Activated T-helper 9 cell treated with anti-CD3 and anti-CD28 coated beads, Interleukin-2, amount 50 U/mL, for 16 hours (primary cell): ENCODE measurements around the gene PLCXD3.
"Not testable (repeated sequence)": the region's sequence is repeated elsewhere in the genome, so short reads cannot be mapped to it uniquely, and the experiment has no call there.

Experiments used
- DNase-seq: peaks from one replicate; pipeline ENCODE4 v3.0.0-alpha.2; 2020; ENCODE audit warnings: low read depth

Gene PLCXD3

DNA sequence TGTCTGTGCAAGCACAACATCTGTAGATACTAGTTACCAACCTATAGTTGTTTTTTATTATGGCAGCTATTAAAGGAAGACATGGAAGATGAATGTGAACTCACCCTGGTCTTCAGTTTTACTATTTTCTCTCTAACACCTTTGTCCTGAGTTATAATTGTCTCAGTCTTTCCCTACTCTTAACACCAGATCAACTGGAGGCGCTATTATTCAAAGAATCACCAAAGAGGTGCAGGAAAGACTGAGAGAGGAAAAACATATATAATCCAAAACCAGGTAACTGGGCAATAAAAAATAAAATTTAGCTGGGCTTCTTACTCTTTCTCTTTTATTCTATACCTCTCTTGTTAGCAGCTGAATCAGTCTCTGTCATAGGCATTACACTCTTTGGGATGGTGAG lies 162.8 kb downstream of the PLCXD3 start:
- DNase-seq: no peak

DNA sequence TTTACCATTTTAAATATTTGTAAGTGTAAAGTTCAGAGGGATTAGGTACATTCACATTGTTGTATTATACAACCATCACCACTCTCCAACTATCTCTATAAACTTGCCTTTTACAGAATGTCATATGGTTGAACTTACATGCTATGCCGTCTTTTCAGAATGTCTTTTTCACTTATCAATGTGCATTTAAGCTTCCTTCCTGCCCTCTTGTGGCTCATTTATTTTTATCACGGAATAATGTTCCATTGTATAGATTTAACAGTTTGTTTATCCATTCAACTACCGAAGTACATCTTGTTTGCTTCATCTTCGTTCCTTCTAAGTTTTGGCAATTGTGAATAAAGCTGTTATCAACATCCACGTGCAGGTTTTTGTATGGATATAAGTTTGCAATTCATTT lies 163.8 kb downstream of the PLCXD3 start:
- DNase-seq: no peak

GRCh38 chr5:41345295-41345694 lies 165.1 kb downstream of the PLCXD3 start:
- DNase-seq: no peak

DNA sequence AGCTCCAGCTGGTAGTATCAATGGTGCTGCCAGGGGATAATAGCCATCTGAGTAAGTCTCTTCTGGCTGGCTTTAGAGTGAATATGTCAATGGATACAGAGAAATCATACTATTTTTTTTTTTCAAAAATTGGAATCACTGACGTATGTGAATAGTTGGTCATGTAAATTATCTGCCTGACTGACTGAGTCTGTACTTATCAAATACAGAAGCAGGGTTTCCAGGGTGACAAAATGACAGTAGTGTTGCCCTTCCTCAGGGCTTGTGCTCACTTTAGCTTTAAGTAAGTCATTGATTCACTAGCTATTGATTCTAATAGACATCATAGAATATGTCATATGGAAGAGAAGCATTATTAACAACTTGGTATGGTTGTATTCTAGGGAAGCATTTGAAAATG lies 171.1 kb downstream of the PLCXD3 start:
- no peak for DNase-seq

DNA sequence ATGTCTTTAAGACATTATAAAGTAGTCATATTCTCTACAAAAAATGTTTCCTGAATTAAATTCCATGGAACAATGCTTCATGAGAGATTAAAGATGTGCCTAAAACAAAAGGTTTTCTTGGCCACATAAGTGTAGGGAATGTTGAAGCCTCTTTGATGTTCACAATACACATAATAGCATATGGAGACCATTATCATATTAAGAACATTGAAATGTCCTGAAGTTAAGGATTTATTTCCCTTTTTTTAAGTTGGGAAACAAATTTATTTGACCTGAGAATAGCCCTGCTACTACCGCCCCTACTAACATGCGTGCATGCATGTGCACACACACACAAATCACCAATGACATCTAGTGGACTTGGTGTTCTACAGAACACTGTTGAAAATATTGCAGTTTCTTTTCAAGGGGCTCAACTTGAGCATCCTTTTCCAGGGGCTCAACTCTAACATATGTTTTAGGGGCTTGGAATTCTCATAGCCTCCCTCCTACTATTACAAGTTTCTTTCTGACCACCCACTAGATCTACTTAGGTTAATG lies 172.2 kb downstream of the PLCXD3 start:
- DNase-seq: no peak

DNA sequence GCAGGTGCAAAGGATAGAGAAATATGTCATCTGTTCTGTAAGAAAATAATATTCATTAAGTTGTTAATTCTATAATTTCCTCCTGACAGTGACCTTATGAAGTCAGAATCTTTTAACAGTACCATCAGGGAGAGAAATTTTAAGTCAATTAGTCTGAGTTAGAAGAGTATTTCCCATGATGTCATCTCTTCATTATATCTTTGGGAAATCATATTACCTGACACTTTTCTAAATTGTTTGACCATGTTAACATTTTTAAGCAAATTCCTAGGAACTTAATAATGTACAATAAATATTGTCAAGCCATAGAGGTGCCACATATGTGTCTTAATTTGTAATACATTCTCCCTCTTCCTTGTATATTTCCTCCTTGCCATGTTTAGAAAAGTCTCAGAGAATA lies 172.7 kb downstream of the PLCXD3 start:
- no peak for DNase-seq

DNA sequence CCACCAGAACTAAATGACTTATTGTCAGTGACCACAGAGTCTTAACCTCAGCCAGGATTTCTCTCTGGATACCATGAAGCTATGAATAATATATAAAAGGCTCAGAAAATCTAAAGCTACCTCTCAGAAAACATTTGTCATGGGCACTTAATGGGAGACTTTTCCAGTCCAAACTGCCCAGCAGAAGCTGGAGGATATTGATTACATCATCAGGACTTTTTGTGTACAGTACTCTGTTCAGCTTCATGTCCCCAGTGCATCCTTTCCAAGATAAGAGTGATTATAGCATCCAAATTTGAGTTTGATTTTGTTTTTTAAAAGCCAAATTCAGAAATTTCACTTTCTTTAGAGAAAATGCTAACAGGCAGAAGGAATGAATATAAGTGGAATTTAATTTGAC lies 173.2 kb downstream of the PLCXD3 start:
- no peak for DNase-seq

GRCh38 chr5:41336471-41336870 lies 173.9 kb downstream of the PLCXD3 start:
- no peak for DNase-seq

DNA sequence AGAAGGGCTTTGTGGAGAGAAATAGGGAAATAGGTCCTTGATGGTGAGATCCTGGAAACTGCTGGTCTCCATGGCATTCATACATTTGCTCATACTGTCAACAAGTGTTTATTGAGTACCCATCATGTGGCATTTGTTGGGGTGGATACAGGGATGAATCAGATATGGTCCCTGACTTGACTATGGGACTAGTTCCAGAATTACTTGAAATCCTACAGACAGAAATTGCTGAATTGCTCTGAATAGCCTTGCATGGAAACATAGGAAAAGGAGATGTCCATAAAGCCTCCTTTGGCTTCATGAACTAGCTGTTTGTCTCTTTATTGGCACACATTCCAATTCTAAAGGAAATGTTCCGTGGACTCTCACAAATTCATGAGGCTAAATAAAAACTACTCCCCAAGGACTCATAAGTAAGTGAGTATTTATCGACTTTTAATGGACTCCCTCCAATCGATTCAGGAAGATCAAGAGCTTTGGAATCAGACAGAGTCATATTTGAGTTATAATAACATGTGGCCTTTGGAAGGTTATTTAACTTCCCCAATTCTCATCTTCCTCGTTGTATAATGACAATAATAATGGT lies 174.7 kb downstream of the PLCXD3 start:
- no peak for DNase-seq

GRCh38 chr5:41334758-41335157 lies 175.6 kb downstream of the PLCXD3 start:
- no peak for DNase-seq

GRCh38 chr5:41334221-41334620 lies 176.2 kb downstream of the PLCXD3 start:
- no peak for DNase-seq

- no peak for DNase-seq
Measured at GRCh38 chr5:41325074-41325473, 185.3 kb downstream of the PLCXD3 start.

- not testable (repeated sequence) for DNase-seq
Measured at GRCh38 chr5:41322826-41323225, 187.6 kb downstream of the PLCXD3 start.

DNA sequence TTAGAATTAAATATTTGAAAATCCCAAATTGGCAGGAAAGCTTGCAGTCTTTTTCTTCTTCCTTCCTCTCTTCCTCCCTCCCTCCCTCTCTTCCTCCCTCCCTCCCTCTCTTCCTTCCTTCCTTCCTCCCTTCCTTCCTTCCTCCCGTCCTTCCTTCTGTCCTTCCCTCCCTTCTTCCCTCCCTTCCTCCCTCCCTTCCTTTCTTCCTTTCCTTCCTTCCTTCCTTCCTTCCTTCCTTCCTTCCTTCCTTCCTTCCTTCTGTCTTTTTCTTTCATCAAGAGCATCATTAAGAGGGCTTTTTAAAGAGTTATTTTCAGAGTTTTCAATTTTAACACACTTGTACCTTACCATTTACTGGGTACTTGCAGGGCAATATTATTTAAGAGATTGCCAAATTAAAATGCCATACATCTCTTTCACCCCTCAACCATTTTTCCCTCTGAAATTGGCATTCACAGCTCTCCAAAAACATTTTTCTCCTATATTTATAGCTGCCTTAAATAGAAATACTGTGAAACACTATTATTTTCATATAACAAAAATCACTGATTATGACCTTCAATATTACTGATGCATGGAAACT lies 197.8 kb downstream of the PLCXD3 start:
- DNase-seq: no peak

DNA sequence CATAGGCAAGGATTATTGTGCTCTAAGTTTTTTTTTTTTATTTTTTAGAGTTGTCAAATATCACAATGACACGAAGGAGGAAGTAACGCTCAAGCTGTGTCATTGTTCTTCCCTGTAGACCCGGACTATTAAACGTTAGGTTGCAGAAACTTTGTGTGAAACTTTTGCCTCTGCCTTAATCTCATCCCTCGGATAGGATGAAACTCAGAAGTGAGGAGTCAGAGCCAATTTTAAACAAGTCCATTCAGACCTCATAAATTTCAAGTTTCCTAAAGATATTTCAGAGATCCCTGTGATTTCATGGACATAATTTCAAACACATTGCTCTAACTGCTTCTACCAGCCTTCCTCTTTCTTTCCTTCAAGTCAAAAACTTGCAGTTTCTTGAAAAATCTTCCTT lies 198.3 kb downstream of the PLCXD3 start:
- no peak for DNase-seq

DNA sequence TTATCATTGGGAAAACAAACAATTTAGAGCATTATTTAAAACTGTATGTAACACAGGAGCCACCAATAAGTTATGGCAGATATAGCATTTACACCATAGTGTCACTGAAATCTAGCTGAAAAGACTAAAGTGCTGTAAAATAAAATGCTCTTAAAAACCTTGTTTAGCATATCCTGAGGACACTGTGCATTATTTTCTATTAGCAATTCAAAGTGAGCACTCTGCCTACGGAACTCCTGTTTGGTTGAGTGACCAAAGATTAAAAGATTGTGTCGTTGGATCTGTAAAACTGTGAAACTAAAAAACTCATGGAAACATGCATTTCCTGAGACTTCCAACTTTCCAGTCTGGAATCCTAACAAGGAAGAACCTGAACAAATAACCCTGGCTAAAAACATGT lies 201.1 kb downstream of the PLCXD3 start:
- no peak for DNase-seq

DNA sequence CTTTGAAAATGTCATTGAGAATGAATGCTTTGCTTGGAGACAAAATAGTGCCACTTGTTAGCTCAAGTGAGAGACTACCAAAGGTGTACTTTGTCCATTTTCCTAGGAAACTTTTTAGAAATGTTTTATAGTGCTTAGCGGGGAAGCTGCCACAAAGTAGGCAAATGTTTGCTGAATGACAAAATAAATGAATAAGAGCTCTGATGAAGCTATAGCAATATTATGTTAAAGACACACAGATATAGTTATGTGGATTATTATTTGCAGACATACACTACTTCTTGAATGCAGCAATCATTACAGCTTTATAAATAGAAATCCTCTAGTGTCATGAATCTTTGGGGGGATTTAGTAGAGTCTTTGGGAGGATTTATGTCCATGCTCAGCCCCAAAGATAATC lies 204.4 kb downstream of the PLCXD3 start:
- no peak for DNase-seq

GRCh38 chr5:41305056-41305455 lies 205.3 kb downstream of the PLCXD3 start:
- no peak for DNase-seq

GRCh38 chr5:41296066-41296465 lies 214.3 kb downstream of the PLCXD3 start:
- no peak for DNase-seq

GRCh38 chr5:41291323-41291722 lies 219.1 kb downstream of the PLCXD3 start:
- no peak for DNase-seq

GRCh38 chr5:41290810-41291209 lies 219.6 kb downstream of the PLCXD3 start:
- no peak for DNase-seq

DNA sequence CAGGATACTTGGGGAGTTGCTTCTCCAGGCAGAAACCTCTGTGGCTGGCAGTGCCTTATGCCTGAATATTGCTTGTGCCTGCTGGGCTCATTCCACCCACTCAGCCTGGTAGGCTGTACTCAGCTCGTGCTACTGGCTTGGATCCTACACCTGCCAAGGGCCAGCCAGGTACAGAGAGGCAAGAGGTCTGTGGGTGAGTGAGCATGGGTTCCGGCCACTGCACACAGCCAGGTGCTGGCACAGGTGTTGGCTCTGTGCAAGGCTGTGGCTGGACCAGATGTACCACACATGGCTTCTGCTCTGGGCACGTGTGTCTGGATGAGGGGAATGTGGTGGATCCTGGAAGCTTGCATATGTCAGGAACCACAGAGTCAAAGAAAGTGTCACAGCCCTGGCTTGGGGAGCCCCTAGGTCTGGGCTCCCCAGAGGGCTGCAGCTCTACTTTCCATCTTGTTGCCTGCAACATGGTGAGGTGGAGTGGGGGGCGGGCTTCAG lies 220.4 kb downstream of the PLCXD3 start:
- no peak for DNase-seq

- no peak for DNase-seq
Measured at GRCh38 chr5:41286696-41287095, 223.7 kb downstream of the PLCXD3 start.

GRCh38 chr5:41286165-41286564 lies 224.2 kb downstream of the PLCXD3 start:
- no peak for DNase-seq
